Stimulated activated CD4-positive, alpha-beta T cell treated with anti-CD3 and anti-CD28 coated beads, Interleukin-12 subunit alpha, Interleukin-12 subunit beta, amount 100 ng/mL, for 48 hours (primary cell): ENCODE data around the gene MFSD11.
"Not testable (repeated sequence)": the region's sequence is repeated elsewhere in the genome, so short reads cannot be mapped to it uniquely, and the experiment has no call there.

ENCODE experiments used
- DNase-seq, 3 donors: peaks; one replicate each; pipeline ENCODE4 v3.0.0-alpha.2; 2020; ENCODE audit warnings: low read depth in 2 of 3, low spot score in 1 of 3

MFSD11 gene

GRCh38 chr17:76737676-76738467 lies at the start of gene MFSD11:
TSS of gene MFSD11 (plus strand) at chr17:76738119. CDS start at chr17:76738353, 234 bp downstream.
- DNase-seq = peak; percentile 76 to 91 (median 82)

GRCh38 chr17:76688165-76688622 lies 49.7 kb upstream of the MFSD11 start:
- DNase-seq = no peak

- no peak for DNase-seq
These were observed 48.1 kb upstream of the MFSD11 start for GRCh38 chr17:76689859-76690258.

GRCh38 chr17:76690596-76691280 lies 47.2 kb upstream of the MFSD11 start:
- no peak for DNase-seq

- DNase-seq = no peak
These were observed 46.3 kb upstream of the MFSD11 start for GRCh38 chr17:76691379-76692191.

- no peak for DNase-seq
These were observed 42.7 kb upstream of the MFSD11 start for GRCh38 chr17:76695059-76695831.

GRCh38 chr17:76696763-76697701 lies 40.9 kb upstream of the MFSD11 start:
- DNase-seq = no peak

GRCh38 chr17:76697702-76698465 lies 40.0 kb upstream of the MFSD11 start:
- DNase-seq = no peak

GRCh38 chr17:76698466-76698977 lies 39.4 kb upstream of the MFSD11 start:
- DNase-seq = not testable (repeated sequence)

- no peak for DNase-seq
These were observed 37.7 kb upstream of the MFSD11 start for GRCh38 chr17:76700270-76700616.

GRCh38 chr17:76700617-76701470 lies 37.1 kb upstream of the MFSD11 start:
- DNase-seq = no peak

- DNase-seq = no peak
These were observed 36.4 kb upstream of the MFSD11 start for GRCh38 chr17:76701471-76701967.

GRCh38 chr17:76702076-76702475 lies 35.8 kb upstream of the MFSD11 start:
- no peak for DNase-seq

- DNase-seq = no peak
These were observed 34.8 kb upstream of the MFSD11 start for GRCh38 chr17:76702941-76703637.

GRCh38 chr17:76704805-76705204 lies 33.1 kb upstream of the MFSD11 start:
- no peak for DNase-seq

- DNase-seq = no peak
These were observed 31.1 kb upstream of the MFSD11 start for GRCh38 chr17:76706817-76707216.
